Ishikawa (cell line): ENCODE measurements around the gene SMYD2.

Source experiments
- CEBPB ChIP-seq: IDR thresholded peaks from 2 replicates; pipeline ENCODE4 v1.6.1; 2012
- EP300 ChIP-seq: IDR thresholded peaks from 2 replicates; pipeline ENCODE4 v1.6.1; 2012; ENCODE audit warnings: borderline replicate concordance
- NFIC ChIP-seq: IDR thresholded peaks from 2 replicates; pipeline ENCODE4 v1.6.1; 2012
- RAD21 ChIP-seq: IDR thresholded peaks from 2 replicates; pipeline ENCODE4 v1.6.1; 2012; ENCODE audit warnings: low read depth
- REST ChIP-seq: IDR thresholded peaks from 2 replicates; pipeline ENCODE4 v1.6.1; 2012; ENCODE audit warnings: low read depth, mild to moderate bottlenecking
- TAF1 ChIP-seq: IDR thresholded peaks from 2 replicates; pipeline ENCODE4 v1.6.1; 2012; ENCODE audit warnings: low read depth, mild to moderate bottlenecking
- TEAD4 ChIP-seq: IDR thresholded peaks from 2 replicates; pipeline ENCODE4 v1.6.1; 2012
- YY1 ChIP-seq: IDR thresholded peaks from 2 replicates; pipeline ENCODE4 v1.6.1; 2012; ENCODE audit warnings: low read depth
- TF ChIP-seq, protein P1 (sequence below): IDR thresholded peaks from 2 replicates; pipeline ENCODE4 v1.6.1; 2012
- TF ChIP-seq, protein P2 (sequence below): IDR thresholded peaks from 2 replicates; pipeline ENCODE4 v1.6.1; 2012

- TF ChIP-seq EP300 (no peak), RAD21 (no peak), YY1 (no peak), TEAD4 (no peak), REST (no peak), NFIC (no peak), TAF1 (no peak), CEBPB (no peak)
- TF ChIP-seq, protein P1, sequence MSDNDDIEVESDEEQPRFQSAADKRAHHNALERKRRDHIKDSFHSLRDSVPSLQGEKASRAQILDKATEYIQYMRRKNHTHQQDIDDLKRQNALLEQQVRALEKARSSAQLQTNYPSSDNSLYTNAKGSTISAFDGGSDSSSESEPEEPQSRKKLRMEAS, result no peak
- TF ChIP-seq, protein P2, sequence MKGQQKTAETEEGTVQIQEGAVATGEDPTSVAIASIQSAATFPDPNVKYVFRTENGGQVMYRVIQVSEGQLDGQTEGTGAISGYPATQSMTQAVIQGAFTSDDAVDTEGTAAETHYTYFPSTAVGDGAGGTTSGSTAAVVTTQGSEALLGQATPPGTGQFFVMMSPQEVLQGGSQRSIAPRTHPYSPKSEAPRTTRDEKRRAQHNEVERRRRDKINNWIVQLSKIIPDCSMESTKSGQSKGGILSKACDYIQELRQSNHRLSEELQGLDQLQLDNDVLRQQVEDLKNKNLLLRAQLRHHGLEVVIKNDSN, result no peak
Observed at GRCh38 chr1:214384373-214385079, 103.6 kb downstream of the SMYD2 start.
